NCI-H1436 (cell line): Measurements from ENCODE around the gene FAM81B.

Experiments used
- DNase-seq: peaks from one replicate; lab custom pipeline; 2025; lab: John Stamatoyannopoulos, UW

Gene FAM81B

GRCh38 chr5:95401626-95402025, 10.5 kb downstream of the FAM81B start:
- DNase-seq = no peak

- DNase-seq = no peak
These were observed 12.8 kb downstream of the FAM81B start for GRCh38 chr5:95403996-95404395.

DNA sequence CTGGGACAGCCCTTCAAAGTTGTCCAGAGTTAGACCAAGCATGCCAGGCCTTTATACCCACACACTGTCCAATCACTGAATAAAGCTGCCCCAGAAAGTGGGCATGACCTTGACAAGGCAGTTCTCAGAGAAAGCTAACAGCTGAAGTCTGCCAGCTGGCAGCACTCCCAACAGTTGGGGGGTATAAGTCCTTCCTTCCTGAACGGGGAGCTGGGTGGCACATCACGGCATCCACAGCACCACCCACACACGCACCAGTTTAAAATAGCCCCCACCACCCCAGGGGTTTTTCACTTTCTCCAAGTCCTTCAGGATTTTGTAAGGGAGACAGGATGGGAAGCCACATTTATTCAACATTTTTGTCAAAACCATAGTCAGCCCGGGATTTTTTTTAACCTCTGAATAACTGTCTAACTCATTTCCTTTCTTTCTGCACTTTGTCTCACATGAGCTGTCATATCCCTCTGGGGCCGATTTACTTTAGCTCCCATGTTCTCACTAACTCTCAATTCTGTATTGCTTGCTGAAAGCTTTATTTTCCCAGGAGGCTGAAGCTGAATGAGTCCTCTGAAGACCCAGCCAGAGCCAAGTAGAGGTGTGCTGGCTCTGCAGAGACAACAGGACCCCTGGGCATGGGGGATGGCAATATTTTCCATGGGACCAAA, 15.4 kb downstream of the FAM81B start:
- DNase-seq = peak; percentile 25

DNA sequence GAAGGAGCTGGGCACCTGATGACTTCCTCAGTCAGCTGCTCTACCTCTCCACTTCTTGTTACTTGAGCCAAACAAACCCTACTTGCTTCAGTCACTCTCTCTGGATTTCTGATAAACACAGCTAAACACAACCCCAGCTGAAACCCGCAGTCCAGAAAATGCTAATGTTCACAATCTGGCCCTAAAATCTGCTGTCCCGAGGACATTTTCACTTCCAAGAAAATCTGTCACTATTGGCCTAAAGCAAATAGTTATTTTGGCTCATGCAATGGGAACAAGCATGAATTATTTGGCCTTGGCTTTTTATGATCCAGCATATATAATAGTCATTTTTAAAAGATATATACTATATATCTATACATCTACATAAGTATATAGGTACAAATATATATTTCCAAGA, 19.1 kb downstream of the FAM81B start:
- DNase-seq = no peak

- no peak for DNase-seq
These were observed 20.3 kb downstream of the FAM81B start for GRCh38 chr5:95411474-95411873.

GRCh38 chr5:95414451-95414850, 23.3 kb downstream of the FAM81B start:
- no peak for DNase-seq

DNA sequence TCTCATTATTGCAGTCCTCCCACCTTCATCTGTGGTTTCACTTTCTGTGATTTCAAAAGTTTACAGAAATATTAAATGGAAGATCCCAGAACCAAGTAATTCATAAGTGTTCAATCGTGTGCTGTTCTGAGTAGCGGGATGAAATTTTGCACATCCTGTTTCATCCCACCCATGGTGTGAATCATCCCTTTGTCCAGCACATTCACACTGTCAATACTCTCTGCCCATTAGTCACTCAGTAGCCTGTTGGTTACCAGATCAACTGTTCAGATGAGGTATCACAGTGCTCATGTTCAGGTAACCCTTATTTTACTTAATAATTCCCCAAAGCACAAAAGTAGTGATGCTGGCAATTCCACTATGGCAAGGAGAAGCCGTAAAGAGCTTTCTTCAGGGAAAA, 26.8 kb downstream of the FAM81B start:
- DNase-seq = no peak

GRCh38 chr5:95422838-95423237, 31.7 kb downstream of the FAM81B start:
- DNase-seq = no peak

DNA sequence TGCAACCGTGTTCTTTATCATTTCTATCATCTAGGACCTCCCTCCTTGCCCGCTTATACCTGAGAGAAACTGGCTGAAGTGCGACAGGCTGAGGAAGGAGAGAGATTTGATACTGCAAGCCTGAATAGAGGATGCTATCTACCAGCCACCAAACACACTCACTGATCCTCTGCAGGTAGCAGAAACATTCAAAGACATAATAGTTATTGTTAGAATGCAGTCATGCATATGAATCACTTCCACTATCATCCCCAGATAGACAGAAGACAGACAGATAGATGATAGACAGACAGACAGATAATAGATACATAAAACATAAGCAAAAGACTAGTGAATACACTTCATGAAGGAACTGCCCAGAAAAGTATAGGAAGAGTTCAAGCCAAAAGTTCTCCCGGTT, 32.9 kb downstream of the FAM81B start:
- DNase-seq = no peak

DNA sequence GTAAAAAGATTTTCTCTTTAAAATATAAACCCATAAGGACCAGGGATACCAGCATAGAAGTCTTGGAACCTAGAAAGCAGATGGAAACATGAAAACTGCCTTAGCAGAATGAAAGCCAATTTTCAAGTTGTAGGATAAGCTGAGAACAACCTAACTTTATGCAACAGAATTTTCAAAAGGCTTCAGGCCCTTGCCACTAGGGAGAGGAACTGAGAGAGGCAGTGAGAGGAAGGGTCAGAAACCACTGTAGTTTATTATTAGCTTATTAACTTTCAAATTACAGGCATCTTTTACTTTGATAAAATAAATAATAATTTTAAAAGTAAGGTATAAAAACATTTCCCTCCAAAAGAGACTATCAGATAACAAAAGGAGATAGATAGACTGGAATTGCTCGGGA, 33.4 kb downstream of the FAM81B start:
- DNase-seq = no peak

GRCh38 chr5:95426227-95426626, 35.1 kb downstream of the FAM81B start:
- DNase-seq = no peak

- no peak for DNase-seq
These were observed 41.6 kb downstream of the FAM81B start for GRCh38 chr5:95432779-95433178.

DNA sequence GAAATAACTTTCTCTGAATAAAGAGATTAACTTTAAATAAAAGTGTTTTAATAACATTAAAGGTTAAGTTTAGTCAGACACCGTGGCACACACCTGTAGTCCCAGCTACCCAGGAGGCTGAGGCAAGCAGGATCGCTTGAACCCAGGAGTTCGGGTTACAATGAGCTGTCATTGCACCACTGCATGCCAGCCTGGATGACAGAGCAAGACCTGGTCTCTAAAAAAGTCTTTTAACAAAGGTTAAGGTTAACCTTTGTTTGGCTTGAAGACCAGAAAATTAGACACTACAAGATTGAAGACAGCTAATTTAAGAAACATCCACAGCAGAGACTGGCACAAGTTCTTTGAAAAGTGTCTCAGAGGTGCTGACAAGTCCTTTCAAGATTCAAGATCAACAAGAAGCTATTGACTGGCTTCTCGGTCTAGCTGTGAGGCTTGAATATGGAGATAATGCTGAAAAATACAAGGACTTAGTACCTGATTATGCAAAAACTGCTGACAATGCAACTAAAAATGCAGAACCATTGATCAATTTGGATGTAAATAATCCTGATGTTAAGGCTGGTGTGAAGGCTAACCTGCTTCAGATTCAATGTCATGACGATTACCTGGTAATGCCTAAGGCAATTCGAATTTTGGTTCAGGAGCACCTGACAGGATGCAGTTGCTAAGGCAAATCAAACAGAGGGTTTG, 48.8 kb downstream of the FAM81B start:
- no peak for DNase-seq

- no peak for DNase-seq
These were observed 49.7 kb downstream of the FAM81B start for GRCh38 chr5:95440825-95441224.

GRCh38 chr5:95441636-95442035, 50.5 kb downstream of the FAM81B start:
- DNase-seq = no peak

DNA sequence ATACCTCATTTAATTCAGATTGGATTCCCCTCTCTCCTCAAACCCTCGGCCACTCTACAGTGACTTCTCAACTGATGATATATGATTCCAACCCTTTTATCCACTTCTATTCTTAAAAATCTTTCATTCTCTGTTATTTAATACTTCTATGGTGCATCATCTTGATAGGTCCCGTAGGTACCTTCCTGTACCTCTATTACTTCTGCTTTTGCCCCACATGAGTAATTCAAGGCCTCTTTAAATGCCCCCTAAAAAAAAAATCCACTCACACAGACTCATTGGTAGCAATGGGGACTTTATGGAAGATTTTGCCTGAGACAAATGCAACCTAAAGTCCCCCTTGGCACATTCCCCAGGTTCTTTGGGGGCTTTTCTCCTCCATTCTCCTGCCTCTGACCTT, 54.3 kb downstream of the FAM81B start:
- DNase-seq = no peak

- DNase-seq = no peak
These were observed 54.8 kb downstream of the FAM81B start for GRCh38 chr5:95445995-95446394.

GRCh38 chr5:95446560-95447221, 55.5 kb downstream of the FAM81B start:
- DNase-seq = no peak

GRCh38 chr5:95447961-95448360, 56.8 kb downstream of the FAM81B start:
- DNase-seq = no peak

DNA sequence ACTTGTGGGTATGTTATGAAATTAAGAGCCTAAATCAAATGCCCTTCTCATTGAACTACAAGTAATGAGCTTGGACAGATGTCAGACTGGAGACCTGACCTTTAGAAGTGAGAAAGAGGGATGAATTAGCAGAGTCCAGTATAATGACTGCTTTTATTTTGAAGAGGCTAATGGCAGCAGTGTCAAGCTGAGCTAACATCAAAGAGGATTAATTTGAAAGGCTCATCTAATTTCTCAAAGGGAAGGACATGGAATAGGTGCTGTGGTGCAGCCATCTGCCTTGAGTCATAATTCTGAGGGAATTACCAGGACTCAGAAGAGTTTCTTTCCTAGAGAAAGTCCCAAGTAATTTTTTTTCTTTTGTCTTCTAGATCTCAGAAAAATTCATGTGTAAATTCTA, 57.6 kb downstream of the FAM81B start:
- no peak for DNase-seq

DNA sequence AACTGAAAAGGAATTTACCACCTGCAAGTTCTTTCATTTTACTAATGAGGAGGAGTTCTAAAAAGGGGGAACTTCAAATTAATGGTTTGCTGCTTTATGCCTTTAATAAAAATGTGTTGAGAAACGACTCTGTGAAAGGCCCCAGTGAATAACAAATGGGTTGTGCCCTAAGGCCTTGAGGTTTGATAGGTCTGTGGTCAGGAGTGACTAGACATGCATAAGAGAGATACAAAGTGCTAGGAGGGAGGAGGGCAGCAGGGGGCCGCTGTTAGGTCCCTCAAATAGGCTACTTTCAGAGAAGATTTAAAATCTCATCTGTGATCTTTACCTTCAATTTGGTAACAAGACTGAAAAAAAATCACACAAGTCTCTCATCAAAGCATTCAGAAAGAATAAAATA, 58.3 kb downstream of the FAM81B start:
- DNase-seq = no peak

DNA sequence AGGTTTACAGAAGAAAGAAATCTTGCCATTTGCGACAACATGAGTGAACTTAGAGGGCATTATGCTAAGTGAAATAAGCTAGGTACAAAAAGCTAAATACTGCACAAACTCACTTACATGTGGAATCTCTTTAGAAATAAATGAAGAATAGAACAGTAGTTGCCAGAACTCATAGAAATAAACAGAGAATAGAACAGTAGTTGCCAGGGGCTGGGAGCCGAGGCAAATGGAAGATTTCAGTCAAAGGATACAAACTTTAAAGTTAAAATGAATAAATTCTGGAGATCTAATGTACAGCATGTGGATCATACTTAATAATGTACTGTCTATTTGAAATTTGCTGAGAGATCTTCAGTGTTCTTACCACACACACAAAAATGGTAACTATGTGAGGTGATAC, 63.4 kb downstream of the FAM81B start:
- no peak for DNase-seq

DNA sequence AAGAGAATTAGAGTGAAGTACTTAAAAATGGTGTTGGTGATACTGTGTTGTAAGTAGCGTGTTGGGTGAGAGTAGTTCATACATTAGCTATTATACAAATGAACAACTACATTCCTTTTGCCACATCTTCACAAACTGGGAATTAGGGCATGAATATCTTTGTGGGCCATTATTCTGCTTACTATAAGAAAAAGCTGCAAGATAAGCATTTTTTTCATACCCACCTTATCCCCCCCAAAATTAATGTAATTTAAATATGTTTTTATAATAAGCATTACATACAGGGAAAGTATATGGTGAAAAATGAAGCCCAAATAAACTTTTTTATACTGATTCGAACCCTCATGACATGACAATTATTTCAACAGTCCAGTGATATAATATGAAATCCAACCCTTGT, 69.5 kb downstream of the FAM81B start:
- DNase-seq = no peak
